Stimulated activated naive CD4-positive, alpha-beta T cell treated with Interleukin-2 at 50 U/mL for 16 hours (primary cell): ENCODE measurements around the gene DGKB.

Experiments used
- DNase-seq: peaks from one replicate; lab custom pipeline; 2025; lab: John Stamatoyannopoulos, UW

Gene DGKB

DNA sequence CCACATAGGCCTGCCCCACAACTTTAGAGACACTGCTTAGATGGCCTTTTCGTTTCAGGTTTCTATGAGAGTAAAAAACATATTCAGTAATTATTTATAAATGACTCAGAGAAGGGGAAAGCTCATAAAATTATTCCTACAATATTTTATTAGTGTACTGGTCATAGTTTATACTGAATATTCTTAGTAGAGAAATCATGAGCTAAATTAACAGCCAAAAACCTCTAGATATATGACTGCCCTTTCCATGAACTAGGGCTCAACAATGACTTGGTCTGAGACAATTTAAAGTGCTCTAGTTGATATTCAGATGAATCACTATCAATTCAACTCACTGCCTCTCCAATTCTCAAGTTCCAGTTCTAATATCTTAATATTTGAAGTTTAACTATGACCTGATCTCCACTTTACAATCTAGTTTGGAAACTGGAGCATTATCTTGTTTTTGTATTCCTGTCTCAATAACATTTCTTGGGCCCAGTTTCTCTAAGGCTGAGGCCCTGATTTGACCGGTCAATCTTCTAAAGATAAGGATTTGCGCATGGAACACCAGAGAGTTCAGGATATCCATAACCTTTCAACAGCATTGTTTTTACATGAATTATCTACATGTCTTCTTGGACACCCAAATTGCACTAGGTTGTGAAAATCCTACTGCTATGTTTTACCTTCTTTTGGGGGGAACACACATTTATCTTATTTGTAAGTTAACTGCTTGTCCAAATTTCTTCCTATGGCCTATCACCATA is 141.6 kb downstream of the DGKB start:
- no peak for DNase-seq

DNA sequence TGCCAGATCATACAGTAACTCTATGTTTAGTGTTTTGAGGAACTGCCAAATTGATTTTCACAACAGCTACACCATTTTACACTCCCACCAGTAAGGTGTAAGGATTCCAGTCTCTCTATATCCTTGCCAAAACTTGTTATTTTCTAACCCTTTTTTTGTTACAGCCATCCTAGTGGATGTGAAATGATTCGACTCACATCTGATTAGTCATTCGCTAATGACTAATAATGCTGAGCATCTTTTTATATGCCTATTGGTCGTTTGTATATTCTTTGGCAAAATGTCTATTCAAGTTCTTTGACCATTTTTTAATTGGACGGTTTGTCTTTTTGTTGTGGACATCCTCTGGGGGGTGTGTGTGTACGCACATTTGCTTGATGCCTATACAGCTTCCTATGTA is 142.8 kb downstream of the DGKB start:
- DNase-seq, result no peak

DNA sequence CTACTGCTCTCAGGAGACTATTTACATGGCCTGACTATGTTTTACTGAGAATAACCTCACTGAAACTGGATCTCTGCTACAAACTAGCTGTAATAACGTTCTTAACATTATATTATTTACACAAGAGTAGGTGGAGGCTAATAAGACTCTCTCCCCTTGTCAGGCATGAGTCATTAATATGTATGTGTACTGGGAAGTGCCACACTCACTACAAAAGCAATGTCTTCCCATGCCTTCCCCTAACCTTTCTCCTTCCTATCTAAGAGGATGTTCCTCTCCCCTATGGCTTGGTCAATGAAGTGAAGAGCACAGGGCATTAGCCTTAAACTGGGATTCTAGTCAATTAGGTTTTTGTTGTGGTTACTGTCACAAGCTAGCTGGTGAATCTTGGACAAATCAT is 147.9 kb downstream of the DGKB start:
- no peak for DNase-seq

DNA sequence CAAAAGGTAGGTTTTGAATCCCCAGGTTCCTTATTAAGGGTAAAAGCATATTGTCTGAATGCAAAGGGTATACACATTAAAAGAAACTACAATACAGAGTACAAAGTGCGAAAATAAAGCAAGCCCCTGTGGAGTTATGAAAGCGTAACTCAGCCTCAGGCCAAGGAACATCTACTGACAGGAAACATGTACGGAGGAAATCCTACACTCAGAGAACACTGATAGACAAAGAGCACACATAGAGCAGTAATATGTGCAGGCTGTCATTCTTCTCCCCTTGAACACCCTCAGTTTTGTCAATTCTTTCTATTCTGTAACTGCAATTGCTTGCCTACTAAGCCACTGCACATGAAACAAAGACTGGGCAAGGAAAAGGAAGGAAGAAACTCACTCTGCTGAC is 150.2 kb downstream of the DGKB start:
- DNase-seq, result no peak

DNA sequence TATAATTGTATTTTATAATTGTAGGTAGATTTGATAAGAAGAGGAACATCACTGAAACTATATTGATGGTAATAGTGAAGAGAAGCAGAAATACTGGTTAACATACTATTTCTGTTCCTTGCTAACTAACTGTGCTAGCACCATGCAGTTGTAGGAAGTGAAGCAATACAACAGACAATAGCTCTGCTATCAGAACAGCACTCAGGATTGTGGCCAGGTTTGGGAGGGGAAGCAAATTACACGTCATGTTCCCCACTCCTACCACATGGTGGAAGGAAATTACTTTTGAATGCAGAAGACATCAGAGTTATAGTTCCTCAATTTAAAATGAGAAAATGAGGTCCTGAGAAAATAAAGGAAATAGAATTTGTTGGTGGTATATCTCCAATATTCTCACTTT is 151.1 kb downstream of the DGKB start:
- DNase-seq, result no peak

DNA sequence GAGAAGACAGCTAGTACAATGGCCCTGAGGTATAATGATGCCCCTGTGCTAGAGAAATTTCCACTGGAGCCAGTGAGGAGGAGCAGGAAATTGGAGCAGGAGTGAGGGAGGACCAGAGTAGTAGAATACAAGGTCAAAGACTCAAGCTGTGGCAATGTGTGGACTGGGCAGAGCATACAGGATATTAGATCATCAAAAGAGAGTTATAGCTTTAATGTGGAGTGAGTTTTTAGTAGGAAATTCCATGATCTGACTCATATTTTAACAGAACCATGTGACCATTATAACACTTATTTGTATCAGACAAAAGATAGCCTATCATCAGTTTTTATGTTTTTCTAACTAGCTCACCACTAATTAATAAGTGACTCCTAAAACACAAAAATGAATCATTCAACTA is 154.1 kb downstream of the DGKB start:
- no peak for DNase-seq

DNA sequence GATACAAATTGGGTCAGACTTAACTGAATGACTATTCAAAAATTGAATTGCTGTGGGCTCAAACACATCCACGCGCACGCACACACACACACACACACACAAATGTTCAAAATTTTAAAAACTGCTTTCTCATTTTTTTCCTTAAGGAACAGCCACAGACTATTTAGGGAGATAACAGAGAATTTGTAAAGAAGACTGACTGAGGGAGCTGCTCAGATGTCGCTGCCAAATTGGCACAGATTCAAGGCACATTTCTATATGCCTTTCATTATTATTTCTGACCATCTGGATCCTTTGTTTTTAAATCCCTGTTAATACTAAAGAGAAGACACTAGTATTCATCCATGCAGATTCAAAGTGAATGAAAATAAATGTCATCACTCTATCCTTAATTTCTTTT is 154.8 kb downstream of the DGKB start:
- no peak for DNase-seq

DNA sequence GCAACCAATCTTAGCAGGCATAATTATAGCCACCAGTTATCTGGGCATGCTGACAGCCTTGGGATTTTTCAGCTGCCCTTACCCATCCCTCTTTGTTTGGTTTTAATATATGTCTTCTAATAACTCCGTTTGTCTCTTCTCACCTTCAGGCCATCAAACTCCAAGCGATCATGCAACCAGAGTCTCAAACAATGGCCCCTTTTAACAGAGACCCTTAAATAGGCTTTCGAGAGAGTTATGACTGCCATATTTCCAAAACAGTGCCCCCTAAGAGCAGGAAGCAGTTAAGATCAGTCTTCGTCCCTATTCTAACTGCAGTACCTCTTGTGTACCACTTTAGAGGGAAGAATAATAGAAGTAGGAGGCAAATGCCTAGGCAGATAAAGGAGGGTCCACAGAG is 157.5 kb downstream of the DGKB start:
- DNase-seq, result no peak

DNA sequence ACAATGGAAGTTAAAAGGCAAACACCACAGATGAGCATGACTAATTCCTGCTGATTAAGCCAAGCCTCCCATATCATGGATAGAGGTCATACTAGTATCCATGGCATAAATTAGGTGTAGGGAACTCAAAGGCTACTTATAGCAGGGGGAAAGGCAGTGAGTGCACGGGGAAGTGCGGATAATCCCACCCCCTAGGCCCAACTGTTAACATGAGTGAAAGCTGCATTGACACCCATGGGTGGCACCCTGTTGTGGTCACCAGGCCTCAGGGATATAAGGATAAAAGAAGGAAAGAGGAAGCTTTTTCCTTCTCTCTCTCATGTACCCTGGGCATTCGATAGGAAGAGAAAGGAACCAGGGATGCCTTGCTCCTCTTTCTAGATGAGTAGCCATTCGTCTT is 161.9 kb downstream of the DGKB start:
- no peak for DNase-seq

DNA sequence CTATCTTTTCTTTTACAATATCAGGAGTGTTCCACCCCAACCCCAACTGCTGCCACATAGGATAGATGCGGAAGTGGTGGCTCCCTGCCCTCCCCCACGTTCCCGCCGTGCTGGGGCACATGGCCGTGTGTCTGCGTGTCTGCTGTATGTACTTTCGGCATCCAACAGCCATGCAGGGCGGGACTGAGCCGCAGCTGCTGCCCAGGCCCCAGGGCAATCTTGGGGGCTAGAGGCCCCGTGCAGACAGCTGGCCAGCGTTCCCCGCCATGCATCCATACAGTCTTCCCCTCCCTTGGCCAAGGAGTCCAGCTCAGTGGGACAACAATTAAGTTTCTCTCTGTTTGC is 162.7 kb downstream of the DGKB start:
- DNase-seq, result no peak

DNA sequence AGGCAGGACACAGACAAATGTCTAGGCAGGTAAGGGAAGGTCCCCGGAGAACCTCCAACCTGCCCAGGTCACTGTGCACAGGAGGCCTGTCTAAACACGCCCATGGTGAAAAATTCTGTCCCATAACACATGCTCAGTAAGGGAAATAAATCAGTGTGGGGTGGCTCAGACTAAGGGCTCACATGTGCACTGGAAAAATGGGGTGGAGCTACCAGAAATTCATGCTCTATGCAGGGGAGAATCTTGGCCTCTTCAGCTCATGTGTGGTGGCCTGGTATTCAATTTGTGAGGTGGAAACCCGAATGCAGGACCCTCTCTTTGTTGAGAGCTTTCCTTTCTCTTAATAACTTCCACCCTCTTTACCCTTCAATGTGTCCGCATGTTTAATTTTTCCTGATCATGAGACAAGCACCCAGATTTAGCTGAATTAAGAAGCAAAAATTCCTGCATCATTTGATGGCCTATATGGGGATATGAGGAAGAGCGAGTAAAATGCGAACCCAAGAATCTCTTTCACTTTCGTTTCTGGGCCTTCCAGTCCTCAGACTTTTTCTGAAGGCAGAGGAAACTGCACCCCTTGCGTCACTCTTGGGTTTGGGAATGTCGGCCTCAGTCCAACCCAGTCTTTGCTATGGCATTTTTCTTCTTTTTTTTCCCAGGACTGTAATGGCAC is 163.2 kb downstream of the DGKB start:
- DNase-seq, result no peak

DNA sequence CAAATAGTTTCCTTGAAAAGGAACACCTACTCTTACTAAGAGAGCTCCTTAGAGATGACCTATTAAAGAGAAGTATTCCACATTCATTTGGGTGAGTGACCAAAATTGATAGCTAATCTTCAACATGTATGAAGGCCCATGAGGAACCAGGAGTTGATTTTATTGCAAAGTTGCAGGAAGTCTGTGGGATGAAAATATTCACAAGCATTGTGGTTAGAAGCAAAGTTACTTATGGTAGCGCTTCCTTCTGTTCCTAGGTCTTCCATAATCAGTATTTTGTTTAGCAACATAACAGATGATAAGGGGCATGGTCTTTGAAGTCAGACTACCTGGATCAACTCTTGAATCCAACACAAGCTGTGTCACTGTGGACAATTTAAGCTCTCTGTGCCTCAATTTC is 164.5 kb downstream of the DGKB start:
- DNase-seq, result no peak

DNA sequence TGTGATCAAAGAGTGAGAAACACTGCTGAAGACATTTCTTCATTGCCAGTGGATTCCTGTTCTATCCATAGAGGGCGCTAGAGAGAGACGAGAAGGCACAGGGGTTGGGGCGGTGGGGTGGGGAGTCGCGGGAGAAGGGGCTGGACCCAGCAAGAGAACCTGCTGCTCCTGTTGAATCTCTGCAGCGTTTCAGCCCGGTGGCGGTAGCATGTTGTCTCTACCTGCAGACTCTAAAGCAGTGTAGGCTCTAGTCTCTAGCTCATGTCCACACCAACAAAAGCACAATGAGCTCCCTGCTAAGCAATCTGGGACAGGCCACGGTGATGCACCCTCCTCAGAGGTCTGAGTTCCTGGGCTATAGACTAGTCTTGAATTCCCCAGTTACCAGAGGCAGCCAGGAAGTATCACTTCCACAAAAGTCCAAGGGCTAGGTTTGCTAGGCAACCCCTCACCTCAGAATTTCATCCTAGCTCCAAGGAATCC is 167.7 kb downstream of the DGKB start:
- DNase-seq, result no peak

DNA sequence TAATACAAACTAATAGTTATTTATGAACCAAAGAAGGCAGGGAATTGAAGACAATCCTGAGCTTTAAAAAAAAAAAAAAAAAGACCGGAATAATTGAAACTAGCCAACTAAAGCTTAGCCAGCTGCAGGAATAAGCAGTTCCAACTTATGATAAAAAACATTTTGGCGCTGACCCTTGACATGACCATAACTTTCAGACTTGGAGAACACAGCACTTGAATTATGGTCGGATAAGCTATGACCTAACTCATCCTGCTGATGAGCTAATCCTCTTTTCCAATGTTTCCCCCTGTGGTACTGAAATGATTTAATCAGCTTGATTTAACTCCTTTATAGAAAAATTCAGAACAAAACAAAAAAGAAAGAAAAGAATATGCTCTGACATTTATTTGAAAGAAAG is 181.8 kb downstream of the DGKB start:
- no peak for DNase-seq

DNA sequence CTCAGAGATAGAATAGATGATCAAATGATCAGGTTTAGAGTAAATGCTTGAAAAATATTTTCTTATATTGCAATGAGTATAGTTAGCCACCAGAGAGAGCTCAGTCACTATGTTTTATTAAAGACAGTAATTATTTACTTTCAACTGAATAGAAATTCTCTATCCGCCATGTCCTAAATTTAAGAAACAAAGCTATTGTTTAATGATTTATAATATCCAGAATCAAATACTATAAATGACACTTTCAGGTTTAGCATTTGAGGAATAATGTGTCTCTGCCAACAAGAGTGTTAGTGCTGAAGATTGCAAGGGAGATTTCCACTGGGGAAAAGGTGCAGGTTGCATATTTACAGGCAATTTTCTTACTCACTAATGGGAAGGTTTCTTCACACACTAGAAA is 184.7 kb downstream of the DGKB start:
- DNase-seq, result no peak

DNA sequence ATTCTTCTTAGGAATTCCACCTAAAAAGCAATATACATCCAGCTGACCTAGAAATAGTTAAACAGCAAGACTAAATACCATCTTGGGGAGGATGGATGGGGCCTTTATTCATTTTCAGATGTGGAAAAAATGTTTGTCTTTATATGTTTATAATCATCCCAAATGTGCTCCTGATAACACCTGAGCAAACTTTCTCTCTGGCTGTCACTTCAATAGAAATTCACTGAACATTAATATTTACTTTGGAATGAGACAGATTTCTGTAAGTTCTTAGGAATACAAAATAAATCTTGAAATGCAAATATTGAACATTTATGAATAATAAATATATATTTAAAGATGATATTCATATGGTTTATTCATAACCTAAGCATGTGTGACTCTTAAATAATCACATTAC is 185.4 kb downstream of the DGKB start:
- DNase-seq, result no peak

DNA sequence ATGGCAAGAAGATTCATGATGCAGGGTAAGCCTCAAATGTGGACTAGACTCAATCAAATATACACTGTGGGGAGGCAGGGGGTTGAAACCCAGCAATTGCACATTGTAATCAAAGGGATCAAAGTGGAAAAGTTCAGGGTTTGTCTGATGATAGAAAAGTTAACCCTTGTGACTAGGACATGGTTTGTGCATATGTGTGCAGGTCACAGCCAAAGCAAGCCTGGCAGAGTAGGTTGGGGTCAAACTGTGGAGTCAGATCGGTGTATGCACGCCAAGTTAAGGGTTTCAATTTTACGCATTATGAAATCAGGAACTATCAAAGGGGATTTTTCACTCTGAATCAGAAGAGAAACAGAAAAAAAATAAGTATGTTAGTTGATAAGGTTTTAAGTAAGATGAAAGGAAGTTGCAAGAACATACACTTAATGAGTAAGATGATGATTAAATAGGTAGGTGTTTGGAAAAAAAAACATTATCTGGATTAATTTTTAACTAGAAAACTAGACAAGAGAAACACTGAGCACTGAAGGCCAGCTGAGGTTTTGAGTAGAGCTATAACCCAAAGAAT is 188.3 kb downstream of the DGKB start:
- no peak for DNase-seq

DNA sequence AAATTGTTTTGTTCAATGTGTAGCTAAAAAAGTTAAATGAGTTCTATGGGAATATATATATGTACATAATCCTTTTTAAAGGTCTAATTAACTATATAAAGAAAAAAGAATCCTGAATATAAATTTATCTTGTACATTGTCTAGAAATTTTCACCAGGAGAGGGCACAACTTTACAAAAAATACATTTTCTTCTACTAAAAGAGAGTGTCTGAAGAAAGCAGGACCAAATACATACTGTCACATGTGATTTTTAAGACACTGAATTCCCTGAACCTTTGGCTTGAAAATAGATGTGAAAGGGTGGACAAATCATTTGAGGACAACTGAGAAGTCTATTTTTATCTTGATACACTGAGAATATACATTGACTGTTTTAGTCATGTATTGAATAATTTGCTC is 204.3 kb downstream of the DGKB start:
- DNase-seq, result no peak

DNA sequence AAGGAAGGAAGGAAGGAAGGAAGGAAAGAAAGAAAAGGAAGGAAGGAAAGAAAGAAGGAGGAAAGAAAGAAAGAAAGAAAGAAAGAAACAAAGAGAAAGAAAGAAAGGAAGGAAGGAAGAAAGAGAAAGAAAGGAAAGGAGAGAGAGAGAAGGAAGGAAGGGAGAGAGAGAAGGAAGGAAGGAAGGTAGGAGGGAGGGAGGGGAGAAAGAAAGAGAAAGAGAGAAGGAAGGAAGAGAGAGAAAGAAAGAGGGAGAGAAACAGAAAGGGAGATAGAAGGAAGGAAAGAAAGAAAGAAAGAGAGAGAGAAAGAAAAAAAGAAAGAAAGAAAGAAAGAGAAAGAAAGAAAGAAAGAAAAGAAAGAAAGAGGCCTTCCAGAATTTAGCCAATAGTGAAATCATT is 204.9 kb downstream of the DGKB start:
- DNase-seq, result no peak

DNA sequence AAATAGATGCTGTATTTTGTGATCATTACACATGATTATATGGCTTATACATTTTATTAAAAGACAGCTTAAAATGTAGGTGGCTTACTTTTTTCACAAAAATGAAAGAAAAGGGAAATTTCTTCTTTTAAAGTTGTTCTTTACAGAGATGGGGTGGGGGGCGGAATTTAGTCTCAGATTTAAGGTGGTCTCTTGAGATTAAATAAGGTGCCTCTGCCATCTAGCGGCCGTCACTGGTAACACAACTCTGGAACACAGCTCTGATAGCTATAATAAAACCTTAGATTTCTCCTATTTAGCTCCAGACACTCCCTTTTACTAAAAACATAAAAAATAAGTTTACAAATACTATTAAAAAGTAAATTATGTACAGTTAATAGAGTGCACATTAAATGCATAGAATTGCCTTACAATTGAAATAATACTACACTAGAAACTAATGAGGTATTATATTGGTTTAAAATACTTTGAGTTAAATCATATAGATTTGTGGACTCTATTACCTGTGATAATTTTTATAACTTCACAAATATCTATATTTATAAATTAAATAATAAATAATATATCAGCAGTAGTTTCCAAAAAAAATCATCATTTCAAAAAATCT is 210.9 kb downstream of the DGKB start:
- DNase-seq, result peak; percentile 17

DNA sequence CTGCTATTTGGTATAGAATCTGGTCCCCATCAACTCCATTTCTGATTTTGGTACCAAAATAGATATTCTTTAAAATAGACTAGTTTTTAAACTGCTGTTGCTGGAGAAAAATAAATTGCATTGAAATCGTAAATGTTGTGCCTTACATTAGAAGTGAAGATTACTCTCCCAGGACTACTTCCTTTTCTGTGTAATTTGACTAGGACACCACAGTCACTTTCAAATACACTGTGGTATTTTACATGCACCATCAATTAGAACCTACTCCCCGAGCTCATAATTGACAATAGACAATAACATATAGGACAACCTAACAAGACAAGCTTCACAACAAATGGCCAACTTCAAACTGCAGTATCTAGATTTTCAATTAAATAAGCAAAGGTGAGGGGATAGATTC is 211.5 kb downstream of the DGKB start:
- DNase-seq, result no peak

DNA sequence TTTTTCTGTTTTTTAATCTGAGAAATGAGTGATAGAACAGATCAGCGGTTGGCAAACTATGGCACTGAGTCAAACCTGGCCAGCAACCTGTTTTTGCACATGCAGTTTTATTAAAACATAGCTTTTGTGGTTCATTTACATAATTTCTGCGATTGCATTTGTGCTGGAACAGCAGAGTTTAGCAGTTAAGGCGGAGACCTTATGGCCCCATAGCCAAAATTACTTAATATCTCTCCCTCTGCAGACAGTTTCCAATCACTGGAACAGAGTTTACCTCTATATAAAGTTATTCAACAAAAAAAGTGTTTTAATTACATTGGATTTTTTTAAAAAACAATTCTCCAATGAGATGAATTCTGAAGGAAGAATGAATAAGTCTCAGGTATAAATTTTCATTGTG is 212.1 kb downstream of the DGKB start:
- no peak for DNase-seq

DNA sequence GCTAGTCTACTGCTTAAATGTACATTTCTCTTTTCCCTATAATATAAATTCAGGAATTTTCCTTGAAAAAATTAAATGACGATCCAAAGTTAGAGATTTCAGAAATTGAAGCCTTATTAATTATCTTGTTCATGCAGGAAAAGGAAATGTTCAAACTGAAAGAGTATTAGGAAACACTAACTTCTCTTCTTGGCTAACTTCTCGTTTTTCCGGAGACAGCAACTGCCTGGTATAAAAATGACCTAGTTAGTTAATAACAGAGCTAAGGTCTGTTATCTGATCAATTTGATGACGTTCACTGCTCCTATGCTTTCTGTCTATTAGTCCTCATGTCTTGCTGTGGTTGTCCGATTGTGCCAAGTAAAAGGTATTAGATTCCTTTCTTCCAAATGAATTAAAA is 212.5 kb downstream of the DGKB start:
- no peak for DNase-seq
